ENCODE data around the gene POU2AF3. TPM values are rescaled to one million over a fixed set of nuclear protein-coding genes. Genes with fewer than 3 reads are reported as not detected.

POU2AF3 gene
- total RNA-seq, 1 experiment from 2014 or later: not detected

- no peaks in the 10 kb centered on the region for H3K79me2 ChIP-seq (ENCODE audit: insufficient read depth, low read length)
- CTCF ChIA-PET: no interaction called here
- H2AFZ ChIP-seq (ENCODE audit: low read depth, low read length, poor library complexity, severe bottlenecking): no peak overlapping the region
- intact Hi-C loops (cut with micrococcal nuclease): no loop called here
- H3K4me2 ChIP-seq (ENCODE audit: low read length): no peak overlapping the region
- DNase-seq (ENCODE audit: low read depth, low spot score) (no peak), ATAC-seq (no peak)
- TF ChIP-seq YY1 (IDR thresholded peaks at IDR 0.05; ENCODE audit: extremely low read depth, insufficient replicate concordance, low read depth, low read length) (no peak), MAX (IDR thresholded peaks at IDR 0.05) (no peak), CBX3 (IDR thresholded peaks at IDR 0.05; ENCODE audit: low read depth) (no peak), ZNF274 (IDR thresholded peaks at IDR 0.05; ENCODE audit: low read depth, low read length) (no peak), ATF3 (IDR thresholded peaks at IDR 0.05) (no peak), CEBPB (IDR thresholded peaks at IDR 0.05; ENCODE audit: low read depth) (no peak), SP1 (IDR thresholded peaks at IDR 0.05; ENCODE audit: low read depth) (no peak), RAD21 (IDR thresholded peaks at IDR 0.05; ENCODE audit: low read depth) (no peak), POLR2A (IDR thresholded peaks at IDR 0.05; ENCODE audit: borderline replicate concordance, extremely low read depth, insufficient read depth, insufficient read length) (no peak), ZFX (IDR thresholded peaks at IDR 0.05) (no peak), EGR1 (IDR thresholded peaks at IDR 0.05; ENCODE audit: low read depth) (no peak), SRF (IDR thresholded peaks at IDR 0.05; ENCODE audit: low read depth) (no peak), EZH2phosphoT487 (IDR thresholded peaks at IDR 0.05; ENCODE audit: borderline replicate concordance) (no peak), TCF7L2 (IDR thresholded peaks at IDR 0.05; ENCODE audit: borderline replicate concordance, extremely low read depth, insufficient read depth, insufficient read length) (no peak), FOSL1 (IDR thresholded peaks at IDR 0.05; ENCODE audit: low read depth) (no peak), POLR2AphosphoS5 (IDR thresholded peaks at IDR 0.05; ENCODE audit: low read depth, low read length) (no peak), SIN3A (IDR thresholded peaks at IDR 0.05; ENCODE audit: low read depth) (no peak), JUND (IDR thresholded peaks at IDR 0.05) (no peak)
- TF ChIP-seq, protein P1, sequence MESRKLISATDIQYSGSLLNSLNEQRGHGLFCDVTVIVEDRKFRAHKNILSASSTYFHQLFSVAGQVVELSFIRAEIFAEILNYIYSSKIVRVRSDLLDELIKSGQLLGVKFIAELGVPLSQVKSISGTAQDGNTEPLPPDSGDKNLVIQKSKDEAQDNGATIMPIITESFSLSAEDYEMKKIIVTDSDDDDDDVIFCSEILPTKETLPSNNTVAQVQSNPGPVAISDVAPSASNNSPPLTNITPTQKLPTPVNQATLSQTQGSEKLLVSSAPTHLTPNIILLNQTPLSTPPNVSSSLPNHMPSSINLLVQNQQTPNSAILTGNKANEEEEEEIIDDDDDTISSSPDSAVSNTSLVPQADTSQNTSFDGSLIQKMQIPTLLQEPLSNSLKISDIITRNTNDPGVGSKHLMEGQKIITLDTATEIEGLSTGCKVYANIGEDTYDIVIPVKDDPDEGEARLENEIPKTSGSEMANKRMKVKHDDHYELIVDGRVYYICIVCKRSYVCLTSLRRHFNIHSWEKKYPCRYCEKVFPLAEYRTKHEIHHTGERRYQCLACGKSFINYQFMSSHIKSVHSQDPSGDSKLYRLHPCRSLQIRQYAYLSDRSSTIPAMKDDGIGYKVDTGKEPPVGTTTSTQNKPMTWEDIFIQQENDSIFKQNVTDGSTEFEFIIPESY (IDR thresholded peaks at IDR 0.05; ENCODE audit: extremely low read depth, insufficient replicate concordance, low read length): no peak
- TF ChIP-seq, protein P2, sequence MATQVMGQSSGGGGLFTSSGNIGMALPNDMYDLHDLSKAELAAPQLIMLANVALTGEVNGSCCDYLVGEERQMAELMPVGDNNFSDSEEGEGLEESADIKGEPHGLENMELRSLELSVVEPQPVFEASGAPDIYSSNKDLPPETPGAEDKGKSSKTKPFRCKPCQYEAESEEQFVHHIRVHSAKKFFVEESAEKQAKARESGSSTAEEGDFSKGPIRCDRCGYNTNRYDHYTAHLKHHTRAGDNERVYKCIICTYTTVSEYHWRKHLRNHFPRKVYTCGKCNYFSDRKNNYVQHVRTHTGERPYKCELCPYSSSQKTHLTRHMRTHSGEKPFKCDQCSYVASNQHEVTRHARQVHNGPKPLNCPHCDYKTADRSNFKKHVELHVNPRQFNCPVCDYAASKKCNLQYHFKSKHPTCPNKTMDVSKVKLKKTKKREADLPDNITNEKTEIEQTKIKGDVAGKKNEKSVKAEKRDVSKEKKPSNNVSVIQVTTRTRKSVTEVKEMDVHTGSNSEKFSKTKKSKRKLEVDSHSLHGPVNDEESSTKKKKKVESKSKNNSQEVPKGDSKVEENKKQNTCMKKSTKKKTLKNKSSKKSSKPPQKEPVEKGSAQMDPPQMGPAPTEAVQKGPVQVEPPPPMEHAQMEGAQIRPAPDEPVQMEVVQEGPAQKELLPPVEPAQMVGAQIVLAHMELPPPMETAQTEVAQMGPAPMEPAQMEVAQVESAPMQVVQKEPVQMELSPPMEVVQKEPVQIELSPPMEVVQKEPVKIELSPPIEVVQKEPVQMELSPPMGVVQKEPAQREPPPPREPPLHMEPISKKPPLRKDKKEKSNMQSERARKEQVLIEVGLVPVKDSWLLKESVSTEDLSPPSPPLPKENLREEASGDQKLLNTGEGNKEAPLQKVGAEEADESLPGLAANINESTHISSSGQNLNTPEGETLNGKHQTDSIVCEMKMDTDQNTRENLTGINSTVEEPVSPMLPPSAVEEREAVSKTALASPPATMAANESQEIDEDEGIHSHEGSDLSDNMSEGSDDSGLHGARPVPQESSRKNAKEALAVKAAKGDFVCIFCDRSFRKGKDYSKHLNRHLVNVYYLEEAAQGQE (IDR thresholded peaks at IDR 0.05; ENCODE audit: low read depth): no peak
- no TSS peak for BruUV-seq (replicated peaks)
- H3K27me3 ChIP-seq (ENCODE audit: insufficient read depth, low read length): peaks cover 22% of the 10 kb centered on the region
- H3K9me3 ChIP-seq (ENCODE audit: control insufficient read depth in 1 of 2, insufficient read depth in 1 of 2, low read depth in 1 of 2, low read length in 2 of 2): no peaks in the 10 kb centered on the region
- H3K36me3 ChIP-seq (ENCODE audit: control insufficient read depth in 1 of 2, insufficient read depth in 2 of 2, low read length in 2 of 2): no peaks in the 10 kb centered on the region
- POLR2A ChIA-PET: no interaction called here
- no peaks in the 10 kb centered on the region for H3K9me2 ChIP-seq (ENCODE audit: insufficient read depth)
- no peak overlapping the region for H3K9ac ChIP-seq (ENCODE audit: low read length)
- H3K27ac ChIP-seq (ENCODE audit: low read depth, low read length): no peak overlapping the region
- RAD21 ChIA-PET (ENCODE audit: low non-redundant PET in 1 of 2, low total read pairs in 2 of 2, uncharacterized antibody in 2 of 2, unreplicated experiment in 2 of 2): no interaction called here
- no peaks in the 10 kb centered on the region for H3K4me1 ChIP-seq (ENCODE audit: control insufficient read depth in 1 of 2, insufficient read depth in 2 of 2, low read length in 2 of 2)
- H3K4me3 ChIP-seq (replicated peaks in 1 of 2; ENCODE audit: low read depth in 1 of 2, low read length in 2 of 2): no peak overlapping the region
- H4K20me1 ChIP-seq (ENCODE audit: insufficient read depth): no peaks in the 10 kb centered on the region
These were observed 24.2 kb downstream of the POU2AF3 start for GRCh38 chr11:111322534-111322933.

All from HCT116 (cell line).